ENCODE results near the gene PHLPP1.

GRCh38 chr18:62979900-62980299 lies 264.6 kb downstream of the PHLPP1 start:
- TF ChIP-seq, protein P1, sequence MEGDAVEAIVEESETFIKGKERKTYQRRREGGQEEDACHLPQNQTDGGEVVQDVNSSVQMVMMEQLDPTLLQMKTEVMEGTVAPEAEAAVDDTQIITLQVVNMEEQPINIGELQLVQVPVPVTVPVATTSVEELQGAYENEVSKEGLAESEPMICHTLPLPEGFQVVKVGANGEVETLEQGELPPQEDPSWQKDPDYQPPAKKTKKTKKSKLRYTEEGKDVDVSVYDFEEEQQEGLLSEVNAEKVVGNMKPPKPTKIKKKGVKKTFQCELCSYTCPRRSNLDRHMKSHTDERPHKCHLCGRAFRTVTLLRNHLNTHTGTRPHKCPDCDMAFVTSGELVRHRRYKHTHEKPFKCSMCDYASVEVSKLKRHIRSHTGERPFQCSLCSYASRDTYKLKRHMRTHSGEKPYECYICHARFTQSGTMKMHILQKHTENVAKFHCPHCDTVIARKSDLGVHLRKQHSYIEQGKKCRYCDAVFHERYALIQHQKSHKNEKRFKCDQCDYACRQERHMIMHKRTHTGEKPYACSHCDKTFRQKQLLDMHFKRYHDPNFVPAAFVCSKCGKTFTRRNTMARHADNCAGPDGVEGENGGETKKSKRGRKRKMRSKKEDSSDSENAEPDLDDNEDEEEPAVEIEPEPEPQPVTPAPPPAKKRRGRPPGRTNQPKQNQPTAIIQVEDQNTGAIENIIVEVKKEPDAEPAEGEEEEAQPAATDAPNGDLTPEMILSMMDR (IDR thresholded peaks at IDR 0.05), result no peak
- no peak for TF ChIP-seq ZFX (IDR thresholded peaks at IDR 0.05; ENCODE audit: borderline replicate concordance)

Measured in 22Rv1 (cell line).